Large intestine (tissue), 3 donors: Measurements from ENCODE around the gene EPS15. TPM values are rescaled to one million over a fixed set of nuclear protein-coding genes. Genes with fewer than 3 reads are reported as not detected.

Experiments used
- DNase-seq, 2 donors: peaks; one replicate each; pipeline versions ENCODE4 v3.0.0 to v3.0.0-alpha.2; 2013
- H3K27ac ChIP-seq: one replicate; pipeline ENCODE4 v1.5.1; 2013; ENCODE audit warnings: low read length
- H3K27me3 ChIP-seq: 2 replicates; pipeline ENCODE4 v1.6.1; 2013; ENCODE audit warnings: low read length; ENCODE audit not compliant: control insufficient read depth, insufficient read depth
- H3K36me3 ChIP-seq: 2 replicates; pipeline ENCODE4 v1.6.1; 2013; ENCODE audit warnings: low read length; ENCODE audit not compliant: control insufficient read depth, insufficient read depth
- H3K4me1 ChIP-seq: one replicate; pipeline ENCODE4 v1.6.1; 2013; ENCODE audit warnings: low read length; ENCODE audit not compliant: control insufficient read depth, insufficient read depth
- H3K4me3 ChIP-seq: one replicate; pipeline ENCODE4 v1.5.1; 2013; ENCODE audit warnings: low read length
- H3K9me3 ChIP-seq: one replicate; pipeline ENCODE4 v1.6.1; 2013; ENCODE audit warnings: mild to moderate bottlenecking, low read depth, low read length, moderate library complexity; ENCODE audit not compliant: control insufficient read depth
- WGBS: methylation state at CpG from one replicate; pipeline ENCODE4 v1.1.5; 2013; ENCODE audit warnings: low lambda C conversion rate; ENCODE audit not compliant: insufficient coverage; 5-methylcytosine and 5-hydroxymethylcytosine counted together
- polyA plus RNA-seq: library from polyadenylated mRNA; unstranded; fragments of 120-200 nt; gene quantifications from one replicate; pipeline ENCODE4 v1.2.1, GENCODE V29; 2013

The EPS15 gene
- polyA plus RNA-seq, 1 donor: 34.2 TPM

DNA sequence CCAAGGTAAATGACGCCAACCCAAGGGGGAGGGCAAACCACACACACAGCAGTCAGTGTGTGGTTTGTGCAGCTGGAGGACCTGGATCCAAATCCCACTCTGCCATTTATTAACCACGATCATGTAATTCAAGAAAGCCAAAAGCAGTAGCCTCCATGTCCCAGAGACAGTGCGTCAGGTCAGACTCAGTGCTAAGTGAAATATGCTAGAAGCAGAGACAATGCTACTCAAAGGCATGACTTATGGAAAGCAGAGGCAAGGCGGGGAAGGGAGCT, 202.3 kb downstream of the EPS15 start:
- H3K27ac ChIP-seq: peak overlapping the region; percentile 16
- H3K9me3 ChIP-seq: no peaks in the 10 kb centered on the region
- H3K4me3 ChIP-seq: no peak overlapping the region
- DNase-seq: no peak
- peaks cover 47% of the 10 kb centered on the region for H3K4me1 ChIP-seq
- WGBS: no CpG with 5 or more reads among the region's 4 CpGs
- H3K36me3 ChIP-seq: peaks cover 3% of the 10 kb centered on the region
- H3K27me3 ChIP-seq: no peaks in the 10 kb centered on the region

DNA sequence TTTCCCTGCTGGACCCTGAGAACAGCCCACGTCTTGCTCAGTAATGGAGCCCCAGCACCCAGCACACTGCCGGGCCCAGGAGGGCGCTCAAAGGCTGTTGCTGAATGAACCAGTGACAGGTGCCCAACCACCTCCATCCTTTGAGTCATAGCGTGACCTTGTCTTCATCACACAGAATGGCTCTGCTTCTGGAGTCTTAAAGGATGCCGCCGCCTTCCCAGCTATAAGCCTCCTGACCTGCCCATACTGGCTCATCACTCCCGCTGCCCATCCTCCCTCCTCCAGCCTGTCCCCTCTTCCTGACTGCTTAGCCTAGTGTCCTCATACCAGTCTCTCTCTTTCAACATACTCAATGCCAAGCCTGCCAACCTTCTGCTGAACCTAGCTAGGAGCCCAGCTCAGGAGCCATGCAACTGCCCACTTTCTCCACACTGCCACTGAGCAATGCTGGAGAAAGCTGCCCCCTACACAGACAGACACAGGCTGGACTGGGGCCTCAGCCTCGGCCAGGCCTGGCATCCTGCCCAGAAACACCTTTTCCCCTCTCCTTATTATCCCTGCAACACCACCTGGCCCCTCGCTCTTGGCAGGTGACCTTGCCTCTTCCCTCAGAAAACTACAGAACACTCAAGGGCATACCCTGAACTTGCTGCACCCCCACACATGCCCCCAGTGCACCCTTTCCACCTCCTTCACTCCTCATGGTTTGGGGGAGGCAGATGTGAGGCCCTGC, 202.8 kb downstream of the EPS15 start:
- peak in 1 of 2 donors; percentile 56 for DNase-seq
- H3K36me3 ChIP-seq: peaks cover 7% of the 10 kb centered on the region
- no peaks in the 10 kb centered on the region for H3K9me3 ChIP-seq
- H3K27ac ChIP-seq: peak overlapping the region; percentile 16
- 14% methylated on average over 1 of the region's 9 CpGs for whole genome bisulfite sequencing
- no peak overlapping the region for H3K4me3 ChIP-seq
- H3K4me1 ChIP-seq: peaks cover 44% of the 10 kb centered on the region
- no peaks in the 10 kb centered on the region for H3K27me3 ChIP-seq

DNA sequence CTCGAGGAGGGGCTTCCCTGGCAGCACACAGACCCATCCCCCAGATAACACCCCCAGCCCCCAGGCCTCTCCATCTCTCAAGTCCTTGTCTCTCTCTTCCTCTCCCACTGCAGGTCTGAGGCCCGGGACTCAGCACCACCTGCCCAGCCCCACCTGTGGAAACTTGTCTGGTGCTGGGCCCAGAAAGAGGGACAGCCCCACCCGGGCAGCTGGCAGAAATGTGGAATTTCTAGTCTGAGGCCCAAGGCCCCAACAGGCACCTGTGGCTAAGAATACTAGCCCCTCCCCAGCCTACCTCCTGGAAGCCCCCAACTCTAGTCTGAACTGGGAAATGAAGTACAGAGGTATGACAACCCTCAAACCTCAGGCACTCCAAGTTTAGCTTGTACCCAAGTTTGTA, 204.1 kb downstream of the EPS15 start:
- Histone ChIP-seq H3K36me3 (peaks cover 7% of the 10 kb centered on the region), H3K4me3 (no peak overlapping the region), H3K27ac (peak overlapping the region; percentile 86), H3K4me1 (peaks cover 44% of the 10 kb centered on the region), H3K9me3 (no peaks in the 10 kb centered on the region), H3K27me3 (no peaks in the 10 kb centered on the region)
- no CpG with 5 or more reads among the region's 3 CpGs for WGBS
- DNase-seq: no peak

GRCh38 chr1:51313961-51314777, 204.9 kb downstream of the EPS15 start:
- peak; percentile 89 to 94 for DNase-seq
- Histone ChIP-seq H3K27ac (peak overlapping the region; percentile 86), H3K9me3 (no peaks in the 10 kb centered on the region), H3K36me3 (peaks cover 7% of the 10 kb centered on the region), H3K27me3 (no peaks in the 10 kb centered on the region), H3K4me1 (peaks cover 44% of the 10 kb centered on the region), H3K4me3 (no peak overlapping the region)
- no CpG with 5 or more reads among the region's 12 CpGs for WGBS

DNA sequence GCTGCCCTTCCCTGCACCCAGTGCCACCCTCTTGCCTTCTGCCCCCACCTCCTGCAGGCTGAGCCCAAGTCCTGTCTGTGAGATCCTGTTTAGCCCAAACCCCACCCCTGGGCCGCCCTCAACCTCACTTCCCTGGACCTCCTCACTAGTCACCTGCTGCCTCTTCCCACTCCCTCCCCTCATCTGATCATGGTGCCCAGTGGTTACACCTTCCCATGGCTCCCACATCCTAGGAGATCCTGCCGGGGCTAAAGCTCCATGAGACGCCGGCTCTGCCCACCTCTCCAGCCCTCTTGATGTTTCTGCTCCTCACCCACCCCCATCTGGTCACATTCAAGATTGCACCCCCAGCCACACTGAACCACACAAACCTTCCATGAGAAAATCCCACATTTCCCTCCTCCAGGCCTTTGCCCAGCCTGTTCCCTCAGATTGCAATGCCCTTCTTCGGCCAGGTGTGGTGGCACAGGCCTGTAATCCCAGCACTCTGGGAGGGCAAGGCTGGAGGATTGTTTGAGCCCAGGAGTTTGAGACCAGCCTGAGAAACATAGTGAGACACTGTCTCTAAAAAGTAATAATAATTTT, 205.7 kb downstream of the EPS15 start:
- Histone ChIP-seq H3K27ac (peak overlapping the region; percentile 86), H3K27me3 (no peaks in the 10 kb centered on the region), H3K36me3 (peaks cover 11% of the 10 kb centered on the region), H3K4me3 (no peak overlapping the region), H3K4me1 (peaks cover 44% of the 10 kb centered on the region), H3K9me3 (no peaks in the 10 kb centered on the region)
- DNase-seq: no peak
- WGBS: no CpG with 5 or more reads among the region's 5 CpGs

DNA sequence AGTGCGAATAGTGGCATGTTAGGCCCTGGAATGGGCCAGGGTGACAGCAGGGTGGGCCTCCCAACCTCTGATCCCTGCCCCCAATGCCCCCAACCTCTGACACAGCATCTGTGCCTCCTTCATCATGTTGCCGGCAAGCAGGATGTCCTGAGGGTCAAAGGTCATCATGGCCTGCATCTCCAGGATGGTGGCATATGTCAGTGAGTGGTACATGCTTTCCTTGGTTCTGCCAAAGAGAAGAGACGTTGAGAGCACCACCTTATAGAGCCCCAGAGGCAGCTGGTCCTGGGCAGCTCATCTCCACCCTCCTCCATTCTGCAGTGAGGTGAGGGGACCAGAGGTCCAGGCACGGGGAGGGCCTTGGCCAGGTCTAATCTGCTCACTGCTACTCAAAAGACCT, 206.3 kb downstream of the EPS15 start:
- H3K4me3 ChIP-seq: no peak overlapping the region
- WGBS: no CpG with 5 or more reads among the region's 4 CpGs
- peaks cover 11% of the 10 kb centered on the region for H3K36me3 ChIP-seq
- no peaks in the 10 kb centered on the region for H3K27me3 ChIP-seq
- no peak overlapping the region for H3K27ac ChIP-seq
- no peaks in the 10 kb centered on the region for H3K9me3 ChIP-seq
- DNase-seq: no peak
- peaks cover 44% of the 10 kb centered on the region for H3K4me1 ChIP-seq

- H3K4me1 ChIP-seq: peaks cover 39% of the 10 kb centered on the region
- no peak for DNase-seq
- no CpG with 5 or more reads among the region's 5 CpGs for WGBS
- H3K4me3 ChIP-seq: no peak overlapping the region
- H3K36me3 ChIP-seq: peaks cover 11% of the 10 kb centered on the region
- no peaks in the 10 kb centered on the region for H3K9me3 ChIP-seq
- H3K27ac ChIP-seq: no peak overlapping the region
- no peaks in the 10 kb centered on the region for H3K27me3 ChIP-seq
Measured at GRCh38 chr1:51311826-51312225, 207.2 kb downstream of the EPS15 start.

- Histone ChIP-seq H3K36me3 (peaks cover 11% of the 10 kb centered on the region), H3K4me3 (no peak overlapping the region), H3K27ac (no peak overlapping the region), H3K4me1 (peaks cover 32% of the 10 kb centered on the region), H3K9me3 (no peaks in the 10 kb centered on the region), H3K27me3 (no peaks in the 10 kb centered on the region)
- WGBS: no CpG with 5 or more reads among the region's 15 CpGs
- DNase-seq: no peak
Measured at GRCh38 chr1:51310871-51311613, 208.0 kb downstream of the EPS15 start.

- Histone ChIP-seq H3K36me3 (peaks cover 11% of the 10 kb centered on the region), H3K27ac (no peak overlapping the region), H3K9me3 (no peaks in the 10 kb centered on the region), H3K27me3 (no peaks in the 10 kb centered on the region), H3K4me3 (no peak overlapping the region), H3K4me1 (peaks cover 34% of the 10 kb centered on the region)
- DNase-seq: no peak
- WGBS: no CpG with 5 or more reads among the region's 8 CpGs
Measured at GRCh38 chr1:51309291-51309690, 209.8 kb downstream of the EPS15 start.

- H3K36me3 ChIP-seq: peaks cover 11% of the 10 kb centered on the region
- no peak overlapping the region for H3K4me3 ChIP-seq
- no peak overlapping the region for H3K27ac ChIP-seq
- no peaks in the 10 kb centered on the region for H3K9me3 ChIP-seq
- H3K27me3 ChIP-seq: no peaks in the 10 kb centered on the region
- no peak for DNase-seq
- H3K4me1 ChIP-seq: peaks cover 28% of the 10 kb centered on the region
- no CpG with 5 or more reads among the region's 6 CpGs for WGBS
Measured at GRCh38 chr1:51308636-51309035, 210.4 kb downstream of the EPS15 start.
